GM21447 (cell line): Measurements from ENCODE around the gene HIPK2.

ENCODE experiments used
- ATAC-seq: cut with Tn5 transposase; IDR thresholded peaks from one replicate; pipeline ENCODE4 v1.9.1; 2021; ENCODE audit not compliant: unreplicated experiment

Gene HIPK2

DNA sequence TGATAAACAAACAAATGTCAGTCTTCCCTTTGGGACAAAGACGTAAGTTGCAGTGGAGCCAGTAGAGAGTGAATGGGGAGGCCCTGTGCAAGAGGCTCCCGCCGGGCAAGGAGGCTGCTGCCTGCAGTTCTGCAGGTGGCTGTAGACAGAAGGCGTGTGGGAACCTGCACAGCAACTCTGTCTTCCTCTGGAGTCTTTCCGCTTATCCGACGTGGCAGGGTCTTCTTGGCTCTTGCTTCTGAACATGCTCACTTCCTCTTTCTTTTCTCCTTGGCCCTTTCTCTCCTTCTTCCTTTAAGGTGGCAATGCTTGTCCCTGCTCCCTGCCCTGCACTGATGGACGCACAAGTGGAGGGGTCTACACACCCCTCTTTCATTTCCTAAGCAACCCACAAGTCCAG is 122.5 kb downstream of the HIPK2 start:
- no peak for ATAC-seq

DNA sequence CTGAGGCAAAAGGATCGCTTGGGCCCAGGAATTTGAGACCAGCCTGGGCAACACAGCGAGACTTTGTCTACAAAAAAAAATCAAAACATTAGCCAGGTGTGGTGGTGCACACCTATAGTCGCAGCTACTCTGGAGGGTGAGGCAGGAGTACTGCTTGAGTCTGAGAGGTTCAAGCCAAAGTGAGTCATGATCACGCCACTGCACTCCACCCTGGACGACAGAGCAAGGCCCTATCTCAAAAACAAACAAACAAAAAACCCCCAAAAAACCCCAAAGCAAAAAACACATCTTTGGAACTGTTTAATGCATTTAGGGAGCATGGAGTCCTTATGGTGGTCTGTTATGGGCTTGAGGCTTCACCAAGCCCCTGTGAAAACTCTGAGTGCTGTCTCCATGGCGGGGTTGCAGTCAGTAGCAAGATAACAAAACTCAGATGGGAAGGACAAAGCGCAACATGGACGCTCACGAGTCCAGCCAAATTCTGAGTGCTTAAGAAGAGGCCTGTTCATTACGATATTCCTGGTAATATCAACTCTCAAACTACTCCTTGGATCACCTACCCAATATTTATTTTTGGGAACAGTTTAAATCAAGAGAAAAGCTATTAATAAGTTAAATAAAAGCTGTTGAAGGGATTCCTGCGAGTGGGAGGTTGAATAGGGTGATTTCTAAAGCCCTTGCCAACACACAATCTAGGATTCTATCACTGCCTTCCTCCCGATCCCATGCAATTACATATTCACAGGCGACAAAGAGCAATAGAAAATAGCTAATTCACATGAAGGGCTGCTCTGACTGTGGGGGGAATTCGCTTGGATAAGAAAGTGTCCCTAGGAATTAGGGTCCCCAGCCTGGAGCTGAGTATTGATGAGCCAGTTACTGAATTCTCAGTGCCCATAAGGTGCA is 123.3 kb downstream of the HIPK2 start:
- ATAC-seq: no peak

DNA sequence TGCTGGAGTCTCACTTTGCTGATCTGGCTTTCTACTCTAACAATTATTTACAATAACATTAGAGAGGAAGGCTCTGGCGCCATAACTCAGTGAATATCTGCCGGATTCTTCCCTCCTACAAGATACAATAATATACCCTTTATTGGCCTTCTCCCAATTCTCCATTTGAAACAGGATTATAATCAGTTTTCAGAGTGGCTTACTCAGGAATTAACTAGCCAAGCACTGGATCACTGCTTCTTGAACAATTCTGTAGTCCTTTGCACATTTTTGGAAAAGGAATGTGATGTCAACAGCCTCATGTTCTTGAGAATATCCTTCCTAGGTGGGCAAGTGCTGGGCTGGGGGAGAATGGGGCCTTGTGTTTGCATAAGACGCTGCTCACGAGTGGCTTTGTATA is 125.9 kb downstream of the HIPK2 start:
- ATAC-seq: no peak

DNA sequence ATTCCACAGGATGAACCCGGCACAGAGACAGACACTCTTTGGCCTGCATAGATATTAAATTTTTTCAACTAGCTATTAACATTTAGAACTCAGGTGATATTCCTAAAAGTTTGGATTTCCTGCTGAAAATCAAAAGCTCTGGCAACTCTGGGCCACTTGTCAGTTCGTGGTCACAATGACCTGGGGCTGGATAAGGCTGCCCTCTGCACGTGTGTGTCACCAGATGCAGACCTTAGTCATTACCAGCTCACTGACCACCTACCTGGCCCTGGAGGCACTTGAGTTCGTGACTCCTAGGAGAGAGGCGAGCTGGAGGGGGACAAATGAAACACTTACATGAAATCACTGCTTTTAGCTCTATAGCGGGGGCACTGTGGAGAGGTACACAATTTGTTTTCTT is 126.5 kb downstream of the HIPK2 start:
- ATAC-seq: no peak

DNA sequence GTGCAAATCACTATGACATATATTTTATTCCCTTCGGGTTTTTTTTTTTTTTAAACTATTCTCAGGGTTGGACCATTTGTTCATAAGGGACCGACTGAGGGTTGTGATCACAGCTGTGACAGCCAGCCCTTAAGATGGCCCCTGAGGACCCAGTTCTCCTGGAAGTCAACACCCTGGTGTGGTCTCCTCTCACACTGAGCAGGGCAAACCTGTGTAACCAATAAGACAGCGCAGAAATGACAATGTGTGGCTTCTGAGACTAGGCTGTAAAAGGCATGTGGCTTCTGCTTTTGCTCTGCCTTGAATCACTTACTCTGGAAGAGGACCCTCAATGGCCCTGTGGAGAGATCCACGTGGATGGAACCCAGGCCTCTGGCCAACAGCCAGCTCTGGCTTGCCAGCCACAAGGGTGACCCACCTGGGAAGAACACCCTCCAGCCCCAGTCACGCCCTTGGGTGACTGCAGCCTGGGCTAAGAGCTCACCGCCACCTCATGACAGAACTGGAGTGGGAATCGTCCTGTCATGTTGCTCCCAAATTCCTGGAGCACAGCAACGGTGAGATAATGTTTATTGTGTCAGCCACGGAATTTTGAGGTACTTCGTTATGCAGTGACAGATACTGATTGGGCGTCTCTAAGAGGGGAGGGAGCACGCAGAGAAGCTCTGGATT is 127.2 kb downstream of the HIPK2 start:
- ATAC-seq: no peak

DNA sequence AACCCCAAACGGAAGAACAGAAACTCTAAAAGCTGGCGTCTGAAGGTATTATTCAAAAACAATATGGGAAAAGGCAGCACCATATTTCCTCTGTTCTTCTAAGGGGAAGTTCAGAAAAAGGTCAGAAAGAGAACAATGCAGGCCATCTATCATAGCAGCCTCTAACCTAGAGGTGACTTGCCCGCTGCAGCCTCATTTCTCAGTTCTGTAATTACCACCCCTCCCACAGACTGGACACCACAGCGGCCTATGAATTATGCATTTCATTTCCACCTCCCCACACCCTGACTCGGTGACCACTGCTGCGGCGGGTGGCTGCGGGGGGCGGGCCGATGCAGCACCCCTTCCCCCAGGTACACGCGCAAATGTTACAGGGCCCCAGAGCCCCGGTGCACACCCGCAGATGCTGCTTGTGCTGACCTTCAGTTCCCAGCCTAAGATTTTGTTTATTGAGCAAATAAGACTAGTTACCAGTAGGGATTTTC is 128.8 kb downstream of the HIPK2 start:
- peak; percentile 94 for ATAC-seq

DNA sequence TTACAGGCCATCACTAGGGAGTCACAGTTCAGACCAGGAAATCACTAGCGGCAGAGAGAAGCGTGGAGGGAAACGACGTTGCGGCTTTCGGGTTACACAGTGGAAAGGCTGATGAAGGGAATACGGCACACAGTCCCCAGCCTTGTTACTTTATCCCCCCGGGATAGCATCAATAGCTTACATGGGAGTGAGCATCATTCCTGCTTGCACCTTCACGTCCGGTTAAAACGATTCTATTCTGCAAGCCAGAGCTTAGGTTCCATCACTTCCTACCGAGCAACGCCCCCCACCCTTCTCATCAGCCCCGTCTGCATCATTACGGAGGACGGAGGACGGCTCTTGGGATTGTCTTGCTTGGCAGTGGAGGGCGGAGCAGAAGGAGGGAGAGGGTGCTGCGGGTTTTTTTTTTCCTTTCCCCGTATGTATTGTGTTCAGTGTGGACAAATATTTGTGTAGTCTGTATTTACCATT is 129.4 kb downstream of the HIPK2 start:
- ATAC-seq: peak; percentile 8

DNA sequence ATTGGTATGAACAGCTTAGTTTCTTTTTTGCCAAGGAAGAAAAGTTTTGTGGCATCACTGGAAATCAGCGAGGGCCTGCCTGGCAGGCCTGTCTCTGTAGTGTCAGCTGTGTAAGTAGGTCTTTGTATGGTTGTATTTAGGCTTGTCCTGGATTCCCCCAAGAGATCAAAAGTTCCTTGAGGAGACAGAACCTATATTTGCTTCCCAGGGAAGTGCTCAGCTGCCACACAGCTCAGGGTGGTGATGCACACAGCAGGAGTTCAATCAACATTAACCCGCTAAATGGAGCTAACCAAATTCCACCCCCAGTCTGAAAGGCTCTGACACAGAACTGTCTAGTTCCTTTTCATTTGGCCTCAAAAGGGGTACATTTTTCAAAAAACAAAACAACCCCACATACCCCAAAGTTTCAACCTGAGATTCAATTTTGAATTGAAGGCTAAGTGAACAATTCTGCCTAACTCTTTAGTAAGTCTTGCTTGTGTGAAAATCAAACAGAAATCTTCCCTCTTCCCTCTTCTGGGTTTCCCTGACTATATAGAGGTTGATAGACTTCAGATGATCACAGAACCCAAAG is 129.9 kb downstream of the HIPK2 start:
- no peak for ATAC-seq

DNA sequence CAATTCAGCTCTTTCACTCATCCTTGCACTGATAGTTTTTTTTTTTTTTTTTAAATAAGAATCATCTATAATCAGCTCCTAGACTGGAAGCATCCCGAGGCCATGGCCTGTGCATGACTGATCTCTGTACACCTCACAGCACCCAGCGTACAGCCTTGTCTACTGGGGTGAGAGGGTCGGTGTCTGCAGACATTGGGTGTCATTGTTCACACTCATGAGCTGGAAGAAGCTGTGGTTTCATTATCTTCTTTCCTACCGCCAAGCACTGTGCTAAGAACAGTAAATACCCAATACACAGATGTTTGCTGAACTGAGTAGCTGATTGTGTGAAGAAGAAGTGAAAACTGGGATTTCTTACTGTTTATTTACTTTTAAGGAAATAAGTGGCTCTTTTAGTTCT is 130.7 kb downstream of the HIPK2 start:
- no peak for ATAC-seq

DNA sequence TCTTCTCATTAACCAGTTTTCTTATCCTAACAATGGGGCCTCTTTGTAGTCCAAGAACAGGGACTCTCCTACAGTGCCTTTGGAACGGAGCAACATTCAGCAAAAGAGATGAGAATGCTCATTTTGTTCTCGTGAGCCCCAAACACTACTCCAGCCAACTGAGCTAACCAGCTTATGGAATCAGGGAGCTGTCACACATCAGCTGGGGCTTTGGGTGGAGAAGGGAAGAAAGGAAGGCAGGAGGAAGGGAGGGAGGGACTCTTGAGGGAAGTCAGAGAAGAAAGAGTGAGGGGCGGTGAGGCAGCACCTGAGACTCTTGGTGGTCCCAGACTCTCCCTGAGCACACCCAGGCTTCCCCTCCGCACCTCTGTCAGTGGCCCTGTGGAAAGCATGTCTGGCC is 131.2 kb downstream of the HIPK2 start:
- ATAC-seq: no peak

DNA sequence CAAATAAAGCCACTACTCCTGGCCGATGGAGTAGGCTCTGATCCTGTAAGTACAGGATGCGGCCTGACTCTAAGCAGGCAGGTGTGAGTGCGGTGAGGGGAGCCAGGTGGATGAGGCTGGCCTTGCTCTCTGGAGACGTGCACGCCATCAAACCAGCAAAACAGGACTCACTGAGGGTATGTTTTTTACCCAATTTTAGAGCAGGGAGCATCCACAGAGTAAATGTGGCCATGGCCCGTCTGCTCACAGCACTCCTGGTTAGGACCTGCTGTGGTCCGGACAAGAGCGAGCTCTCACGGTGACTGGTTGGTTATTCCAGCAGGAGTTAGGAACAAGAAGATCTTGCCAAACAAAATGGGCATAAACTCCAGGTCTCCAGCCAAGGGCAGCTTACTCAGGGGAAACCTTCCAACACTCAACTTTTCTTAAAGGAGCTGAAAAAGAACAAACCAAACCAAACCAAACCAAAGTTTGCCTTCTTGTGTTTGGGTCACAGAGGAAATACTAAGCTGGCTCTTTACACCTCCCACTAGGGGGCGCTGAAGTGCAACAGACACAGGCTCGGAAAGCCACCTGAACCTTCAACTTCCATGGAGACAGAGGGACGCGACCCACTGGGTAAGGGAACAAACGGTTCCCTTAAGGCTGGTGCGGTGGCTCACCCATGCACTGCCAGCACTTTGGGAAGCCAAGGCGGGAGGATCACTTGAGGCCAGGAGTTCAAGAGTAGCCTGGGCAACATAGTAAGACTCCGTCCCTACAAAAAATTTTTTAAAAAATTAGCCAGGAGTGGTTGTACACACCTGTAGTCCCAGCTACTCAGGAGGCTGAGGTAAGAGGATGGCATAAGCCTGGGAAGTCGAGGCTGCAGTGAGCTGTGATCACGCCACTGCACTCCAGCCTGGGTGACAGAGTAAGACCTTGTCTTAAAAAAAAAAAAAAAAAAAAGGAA is 131.9 kb downstream of the HIPK2 start:
- ATAC-seq: no peak

DNA sequence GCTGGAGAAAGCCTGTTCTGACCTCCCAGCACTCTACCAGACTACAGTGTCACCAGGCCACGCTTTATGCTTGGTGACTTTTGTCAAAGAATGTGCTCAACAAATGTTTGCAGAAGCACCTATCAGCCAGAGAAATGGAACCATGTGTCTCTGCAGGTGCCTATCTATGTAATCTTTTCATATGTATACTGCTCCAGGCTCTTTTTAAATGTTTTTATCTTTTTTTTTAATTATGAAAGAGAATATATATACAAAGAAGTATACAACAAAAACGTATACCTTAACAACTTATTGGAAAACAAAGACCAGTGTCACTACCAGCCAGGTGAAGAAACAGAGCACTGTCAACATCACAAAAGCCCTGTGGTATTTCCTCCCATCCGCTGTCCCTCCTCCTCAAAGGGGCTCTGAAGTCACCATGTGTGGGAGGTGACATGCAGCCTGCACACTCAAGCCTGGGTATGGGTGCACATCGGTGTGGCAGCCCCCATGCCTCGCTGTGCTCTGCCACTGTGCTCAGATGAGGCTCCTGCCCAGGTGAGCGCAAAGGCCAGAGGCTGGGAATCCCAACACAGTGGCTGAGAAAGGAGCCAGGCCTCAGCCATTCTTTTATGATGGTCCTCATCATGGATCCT is 133.7 kb downstream of the HIPK2 start:
- ATAC-seq: no peak

DNA sequence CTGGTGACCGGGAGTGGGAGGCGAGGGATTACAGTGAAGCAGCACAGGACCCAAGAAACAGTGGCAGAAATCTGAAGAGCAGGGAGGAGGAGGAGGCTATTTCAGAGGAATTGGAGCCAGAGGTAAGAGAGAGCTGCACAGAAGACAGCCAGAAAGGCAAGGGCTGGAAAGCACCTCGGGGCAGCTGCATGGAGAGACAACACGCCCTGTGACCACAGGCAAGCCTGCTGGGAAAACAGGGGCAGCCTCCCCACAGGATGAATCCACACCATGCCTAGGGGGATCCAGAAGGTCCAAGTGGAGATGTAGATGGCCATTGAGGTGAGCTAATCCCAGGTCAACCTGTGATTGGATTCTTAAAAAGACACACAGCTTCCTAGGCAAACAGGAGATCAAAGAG is 135.5 kb downstream of the HIPK2 start:
- no peak for ATAC-seq

DNA sequence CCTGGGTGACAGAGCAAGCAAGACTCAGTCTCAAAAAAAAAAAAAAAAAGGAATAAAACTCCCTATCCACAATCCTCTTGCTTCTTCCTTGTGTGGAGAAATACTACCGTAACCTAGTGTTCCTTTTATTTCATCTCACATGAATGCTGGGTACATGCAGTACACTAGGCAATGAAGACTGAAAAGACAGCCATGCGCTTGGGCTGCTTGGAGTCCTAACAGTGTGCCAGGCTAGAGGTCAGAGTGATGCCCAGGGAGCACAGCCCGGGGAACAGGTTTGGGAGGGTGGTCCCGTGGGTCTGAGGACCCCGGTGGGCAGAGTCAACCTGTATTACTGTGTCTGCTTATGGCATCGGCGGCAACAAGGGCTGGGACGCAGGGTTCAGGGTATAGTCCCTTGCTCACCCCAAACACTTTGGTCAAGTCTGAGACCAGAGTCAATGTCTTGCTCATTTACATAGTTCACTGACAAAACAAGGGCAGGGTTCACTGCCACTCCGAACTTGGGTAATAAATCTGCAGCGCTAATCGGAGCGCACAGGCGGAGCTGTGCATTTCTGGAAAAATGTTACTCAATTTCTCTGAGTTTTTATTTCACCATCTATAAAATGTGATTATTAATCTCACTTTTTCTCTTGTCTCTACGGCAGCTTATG is 136.3 kb downstream of the HIPK2 start:
- ATAC-seq: no peak

DNA sequence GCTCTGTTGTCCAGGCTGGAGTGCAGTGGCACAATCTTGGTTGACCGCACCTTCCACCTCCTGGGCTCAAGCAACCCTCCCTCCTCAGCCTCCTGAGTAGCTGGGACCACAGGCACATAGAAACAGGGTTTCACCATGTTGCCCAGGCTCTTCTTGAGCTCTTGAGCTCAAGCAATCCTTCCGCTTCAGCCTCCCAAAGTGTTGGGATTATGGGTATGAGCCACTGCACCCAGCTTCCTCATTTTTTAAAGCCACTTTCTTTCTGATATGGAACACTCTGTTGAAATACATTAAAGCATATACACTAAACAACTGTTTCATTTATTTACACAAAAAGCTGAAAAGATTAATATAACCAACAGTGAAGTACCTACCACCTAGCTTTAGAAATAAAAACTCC is 137.1 kb downstream of the HIPK2 start:
- ATAC-seq: no peak

DNA sequence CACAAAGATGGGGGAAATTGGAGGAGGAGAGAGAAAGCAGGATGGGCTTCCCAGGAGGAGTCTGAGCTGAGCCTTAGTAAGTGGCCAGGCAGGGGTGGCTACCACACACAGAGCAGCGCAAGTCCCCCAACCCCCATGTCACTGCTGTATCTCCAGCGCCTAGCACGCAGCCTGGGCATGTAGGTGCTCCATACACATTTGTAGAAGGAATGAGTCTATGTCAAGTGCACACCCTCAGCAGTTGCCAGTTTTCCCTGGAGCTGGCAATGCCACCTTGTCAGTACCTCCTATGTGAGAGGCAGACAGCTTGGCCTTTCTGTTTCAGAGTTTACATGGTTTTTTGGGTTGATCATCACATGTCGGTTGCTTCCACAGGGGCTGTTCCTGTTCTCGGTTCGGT is 138.2 kb downstream of the HIPK2 start:
- ATAC-seq: no peak

DNA sequence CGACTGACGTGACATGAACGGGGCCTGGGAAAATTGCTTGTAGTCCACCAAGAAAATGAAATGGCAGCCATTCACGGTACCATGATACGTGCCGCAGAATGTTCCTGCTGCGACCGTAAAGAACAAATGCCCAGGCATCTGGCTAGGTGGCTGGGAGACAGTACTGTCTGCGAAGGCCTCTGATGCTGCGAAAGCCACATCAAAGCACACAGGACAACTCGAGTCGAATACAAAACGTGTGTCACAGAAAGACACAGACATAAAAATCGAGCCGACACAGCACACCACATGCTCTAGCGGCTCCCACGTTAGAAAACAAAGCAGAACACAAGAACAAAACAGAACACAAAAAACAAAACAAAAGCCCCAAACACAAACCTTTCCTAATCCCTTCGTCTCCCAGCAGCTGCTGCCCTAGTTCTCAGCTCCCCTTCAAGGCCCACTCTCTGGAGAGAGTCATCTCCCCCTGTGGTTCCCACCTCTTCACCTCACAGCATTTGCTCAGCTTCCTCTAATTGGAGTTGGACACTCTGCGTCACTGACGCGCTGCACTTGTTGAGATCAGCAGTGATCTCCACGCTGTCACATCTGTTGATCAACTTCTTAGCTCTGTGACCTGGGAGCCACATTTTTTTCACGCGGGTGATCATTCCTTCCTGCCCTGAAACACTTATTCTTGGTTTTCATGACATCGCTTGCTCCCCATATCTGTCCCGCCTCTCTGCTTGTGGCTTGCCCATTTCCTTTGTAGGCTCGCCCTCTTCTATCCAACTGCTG is 142.1 kb downstream of the HIPK2 start:
- no peak for ATAC-seq

DNA sequence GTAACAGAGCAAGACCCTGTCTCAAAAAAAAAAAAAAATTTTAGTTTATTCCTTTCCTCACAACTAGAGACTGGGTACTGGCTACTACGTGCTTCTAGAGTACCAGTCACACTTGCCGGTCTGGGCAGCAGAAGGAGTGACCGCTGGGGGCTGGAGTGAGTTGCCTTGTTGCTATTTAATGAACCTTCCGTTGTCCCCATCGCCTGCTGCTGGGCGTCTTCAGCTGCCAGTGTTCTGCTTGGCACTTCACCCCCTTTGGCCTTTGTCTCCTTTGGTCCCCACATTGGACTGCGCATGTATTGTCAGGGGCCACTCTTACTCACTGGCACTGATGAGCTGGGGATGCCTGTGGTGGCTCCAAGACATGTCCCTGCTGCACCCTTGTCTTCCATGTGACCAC is 143.7 kb downstream of the HIPK2 start:
- ATAC-seq: no peak

DNA sequence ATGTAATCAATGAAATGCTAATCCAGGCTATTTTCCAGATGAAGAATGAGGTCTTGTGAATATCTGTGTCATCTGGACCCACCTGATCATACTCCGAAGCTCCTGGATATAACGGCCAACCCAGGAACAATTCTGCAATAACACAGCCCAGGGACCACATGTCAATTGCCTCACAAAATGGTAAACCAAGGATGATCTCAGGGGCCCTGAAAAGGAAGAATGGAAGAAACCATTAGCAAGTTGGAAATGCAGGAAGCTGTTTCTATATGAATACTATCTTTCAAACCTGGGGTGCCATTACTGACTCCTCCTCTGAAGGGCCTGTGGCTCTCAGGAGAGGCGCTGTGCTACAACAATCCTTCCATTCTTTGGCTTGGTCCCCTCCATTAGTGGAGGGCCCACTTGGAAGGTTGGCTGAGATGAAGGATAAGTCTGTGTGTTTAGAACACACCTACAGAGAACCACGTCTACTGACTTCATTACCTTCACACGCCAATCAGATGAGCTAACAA is 146.2 kb downstream of the HIPK2 start:
- ATAC-seq: no peak
